ENCODE data around the gene HIGD2B.
"Not testable (repeated sequence)": the region's sequence is repeated elsewhere in the genome, so short reads cannot be mapped to it uniquely, and the experiment has no call there.

Gene HIGD2B

GRCh38 chr15:72727154-72727553 is 41.2 kb upstream of the HIGD2B start:
- H3K4me3 ChIP-seq (ENCODE audit: low read length): no peak overlapping the region
- TF ChIP-seq CTCF (conservative IDR thresholded peaks at IDR 0.05; ENCODE audit: low read depth, low read length): no peak
- DNase-seq (ENCODE audit: low read depth): no peak

- DNase-seq (ENCODE audit: low read depth); H3K4me3 ChIP-seq (ENCODE audit: low read length): not testable (repeated sequence)
These were observed 39.9 kb upstream of the HIGD2B start for GRCh38 chr15:72725851-72726250.

GRCh38 chr15:72725446-72725845 is 39.5 kb upstream of the HIGD2B start:
- no peak for TF ChIP-seq CTCF (conservative IDR thresholded peaks at IDR 0.05; ENCODE audit: low read depth, low read length)
- H3K4me3 ChIP-seq (ENCODE audit: low read length): no peak overlapping the region
- no peak for DNase-seq (ENCODE audit: low read depth)

GRCh38 chr15:72724028-72724427 is 38.0 kb upstream of the HIGD2B start:
- TF ChIP-seq CTCF (conservative IDR thresholded peaks at IDR 0.05; ENCODE audit: low read depth, low read length): no peak
- H3K4me3 ChIP-seq (ENCODE audit: low read length): no peak overlapping the region
- no peak for DNase-seq (ENCODE audit: low read depth)

- peak; percentile 34 for DNase-seq (ENCODE audit: low read depth)
- TF ChIP-seq CTCF (conservative IDR thresholded peaks at IDR 0.05; ENCODE audit: low read depth, low read length): peak; percentile 81
- no peak overlapping the region for H3K4me3 ChIP-seq (ENCODE audit: low read length)
These were observed 36.2 kb upstream of the HIGD2B start for GRCh38 chr15:72722071-72722696.

- not testable (repeated sequence) for DNase-seq (ENCODE audit: low read depth); H3K4me3 ChIP-seq (ENCODE audit: low read length)
These were observed 22.7 kb upstream of the HIGD2B start for GRCh38 chr15:72708551-72709303.

GRCh38 chr15:72706266-72706665 is 20.3 kb upstream of the HIGD2B start:
- TF ChIP-seq CTCF (conservative IDR thresholded peaks at IDR 0.05; ENCODE audit: low read depth, low read length): no peak
- H3K4me3 ChIP-seq (ENCODE audit: low read length): no peak overlapping the region
- peak; percentile 36 for DNase-seq (ENCODE audit: low read depth)

- no peak for DNase-seq (ENCODE audit: low read depth)
- no peak overlapping the region for H3K4me3 ChIP-seq (ENCODE audit: low read length)
- TF ChIP-seq CTCF (conservative IDR thresholded peaks at IDR 0.05; ENCODE audit: low read depth, low read length): no peak
These were observed 14.1 kb upstream of the HIGD2B start for GRCh38 chr15:72700076-72700475.

All from retinal pigment epithelial cell (primary cell).